Transverse colon (tissue), 4 donors: ENCODE data around the gene OMA1. TPM values are rescaled to one million over a fixed set of nuclear protein-coding genes. Genes with fewer than 3 reads are reported as not detected.

Experiments
- DNase-seq: peaks from one replicate; pipeline ENCODE4 v3.0.0-alpha.2; 2019
- H3K27ac ChIP-seq, 4 donors: fragments of 200-600 bp; sonication (generic); 2 replicates each; pipeline ENCODE4 v1.5.1; 2016 to 2018; ENCODE audit warnings: inconsistent platforms in 4 of 4
- H3K27me3 ChIP-seq: fragments of 200-600 bp; sonication (generic); 2 replicates; pipeline ENCODE4 v1.5.1; 2017; ENCODE audit warnings: inconsistent platforms
- H3K36me3 ChIP-seq, 4 donors: fragments of 200-600 bp; sonication (generic); 2 replicates each; pipeline ENCODE4 v1.5.1; 2017 to 2019; ENCODE audit warnings: inconsistent platforms in 4 of 4
- H3K4me1 ChIP-seq, 4 donors: fragments of 200-600 bp; sonication (generic); 2 replicates each; pipeline ENCODE4 v1.5.1; 2017 to 2020; ENCODE audit warnings: inconsistent platforms in 4 of 4
- H3K4me3 ChIP-seq, 4 donors: fragments of 200-600 bp; sonication (generic); 1 replicate in 1 of 4; 2 replicates in 3 of 4; pipeline versions ENCODE4 v1.5.1 to v1.6.1; 2017 to 2019; ENCODE audit warnings: inconsistent platforms in 4 of 4
- H3K9me3 ChIP-seq, 2 donors: fragments of 200-600 bp; sonication (generic); 2 replicates each; pipeline ENCODE4 v1.5.1; 2017 to 2019; ENCODE audit warnings: inconsistent platforms in 2 of 2
- CTCF ChIP-seq, 5 experiments: fragments of 200-600 bp in 3 of 5; fragments of 450-650 bp in 2 of 5; sonication (generic) in 3 of 5; IDR thresholded peaks; 1 replicate in 2 of 5; 2 replicates in 3 of 5; pipeline ENCODE4 v1.5.1; 2016 to 2017; ENCODE audit warnings: antibody characterized with exemption in 5 of 5, inconsistent platforms in 3 of 5, mild to moderate bottlenecking in 2 of 5, moderate library complexity in 1 of 5
- EP300 ChIP-seq: sonication (generic); formaldehyde crosslinking; IDR thresholded peaks from one replicate; pipeline ENCODE4 v1.6.1; 2017; ENCODE audit warnings: antibody characterized with exemption, low read depth
- POLR2A ChIP-seq: fragments of 450-650 bp; IDR thresholded peaks from one replicate; pipeline ENCODE4 v1.6.1; 2016; ENCODE audit warnings: antibody characterized with exemption, mild to moderate bottlenecking, moderate library complexity
- POLR2AphosphoS5 ChIP-seq, 3 donors: sonication (generic); formaldehyde crosslinking; IDR thresholded peaks; one replicate each; pipeline ENCODE4 v1.6.1; 2016; ENCODE audit warnings: antibody characterized with exemption in 3 of 3
- WGBS, 2 donors: methylation state at CpG; one replicate each; pipeline ENCODE4 v1.1.5; 2018; ENCODE audit warnings: low coverage in 1 of 2; 5-methylcytosine and 5-hydroxymethylcytosine counted together
- in situ Hi-C, 4 donors: fragments of 200-750 bp; cut with MboI; loops; one replicate each; pipeline versions ENCODE4 v1.15.0 to v1.15.1; 2017; ENCODE audit warnings: low sequenced_read_pairs in 3 of 4, low pct_ligation_motif_present in 1 of 4, low pct_unique_long_range_greater_than_20kb in 1 of 4
- intact Hi-C: fragments of 100-400 bp; cut with DNase I; formaldehyde crosslinking; loops from one replicate; pipeline ENCODE4 v1.15.1; 2023; ENCODE audit warnings: low total_unique reads
- total RNA-seq, 4 donors: library from RNA; depleted of rRNA; stranded (reverse); fragments of >200 nt; gene quantifications; one replicate each; pipeline ENCODE4 v1.1.0, GENCODE V29; 2016

The OMA1 gene
- total RNA-seq, 4 donors from 2014 or later: 6.4 to 29.4 (median 20.0) TPM

GRCh38 chr1:58515794-58516401 is 30.6 kb downstream of the OMA1 start:
- TF ChIP-seq POLR2A: no peak
- TF ChIP-seq POLR2AphosphoS5 (IDR thresholded peaks at IDR 0.05): no peak
- peak; percentile 61 to 76 (median 72) for TF ChIP-seq CTCF (IDR thresholded peaks at IDR 0.05)
- no peak for TF ChIP-seq EP300
- in situ Hi-C loops (loop anchor here (10.0 to 25.0 kb wide), 3 partner anchors 129 to 1246 kb away; no protein-coding TSS in a partner anchor), intact Hi-C loops (loop anchor here (2.0 kb wide), 1 partner anchor 137 kb away; no protein-coding TSS in a partner anchor)
- H3K36me3 ChIP-seq: peaks cover 0 to 7% (median 2%) of the 10 kb centered on the region in 4 donors
- H3K9me3 ChIP-seq: peaks cover 3% of the 10 kb centered on the region in 2 donors
- H3K4me3 ChIP-seq: no peak overlapping the region
- WGBS, 2 donors: 36 to 37% methylated on average over 2 of the region's 2 CpGs
- H3K4me1 ChIP-seq: peaks cover 0 to 5% (median 0%) of the 10 kb centered on the region in 4 donors
- peak overlapping the region in 1 of 4 donors; percentile 23 for H3K27ac ChIP-seq
- peak; percentile 21 for DNase-seq
- no peaks in the 10 kb centered on the region for H3K27me3 ChIP-seq

GRCh38 chr1:58513956-58514355 is 32.6 kb downstream of the OMA1 start:
- Histone ChIP-seq H3K4me1 (peaks cover 0 to 5% (median 0%) of the 10 kb centered on the region in 4 donors), H3K4me3 (no peak overlapping the region), H3K36me3 (peaks cover 0 to 12% (median 6%) of the 10 kb centered on the region in 4 donors), H3K9me3 (peaks cover 3% of the 10 kb centered on the region in 2 donors), H3K27ac (no peak overlapping the region), H3K27me3 (no peaks in the 10 kb centered on the region)
- intact Hi-C loops: no loop called here
- DNase-seq: no peak
- in situ Hi-C loops: loop anchor here (10.0 to 25.0 kb wide), 3 partner anchors 131 to 1248 kb away; no protein-coding TSS in a partner anchor
- TF ChIP-seq POLR2AphosphoS5 (IDR thresholded peaks at IDR 0.05) (no peak), CTCF (IDR thresholded peaks at IDR 0.05) (no peak), EP300 (no peak), POLR2A (no peak)

GRCh38 chr1:58508629-58509028 is 37.9 kb downstream of the OMA1 start:
- in situ Hi-C loops: loop anchor here in 1 of 4 donors (25.0 kb wide), 1 partner anchor 1254 kb away; no protein-coding TSS in a partner anchor
- TF ChIP-seq CTCF (IDR thresholded peaks at IDR 0.05) (no peak), POLR2AphosphoS5 (IDR thresholded peaks at IDR 0.05) (no peak), EP300 (no peak), POLR2A (no peak)
- Histone ChIP-seq H3K4me1 (no peaks in the 10 kb centered on the region), H3K27me3 (no peaks in the 10 kb centered on the region), H3K27ac (no peak overlapping the region), H3K4me3 (no peak overlapping the region), H3K9me3 (peaks cover 3% of the 10 kb centered on the region in 2 donors), H3K36me3 (peaks cover 0 to 20% (median 8%) of the 10 kb centered on the region in 4 donors)
- intact Hi-C loops: no loop called here
- DNase-seq: no peak
- WGBS, 2 donors: 87% methylated on average over 3 of the region's 3 CpGs; no CpG with 5 or more reads in 1 of the 2 donors

- Histone ChIP-seq H3K4me1 (no peaks in the 10 kb centered on the region), H3K27ac (no peak overlapping the region), H3K9me3 (no peaks in the 10 kb centered on the region), H3K4me3 (no peak overlapping the region), H3K36me3 (peaks cover 0 to 11% (median 4%) of the 10 kb centered on the region in 4 donors), H3K27me3 (no peaks in the 10 kb centered on the region)
- in situ Hi-C loops (loop anchor here in 1 of 4 donors (25.0 kb wide), 1 partner anchor 1257 kb away; no protein-coding TSS in a partner anchor), intact Hi-C loops (no loop called here)
- TF ChIP-seq EP300 (no peak), POLR2AphosphoS5 (IDR thresholded peaks at IDR 0.05) (no peak), CTCF (IDR thresholded peaks at IDR 0.05) (no peak), POLR2A (no peak)
- 92 to 97% methylated on average over 4 of the region's 4 CpGs for WGBS, 2 donors
- no peak for DNase-seq
Measured at GRCh38 chr1:58505286-58505685, 41.2 kb downstream of the OMA1 start.
